Non-pigmented ciliary epithelial cell (primary cell): ENCODE results near the gene SOST.

ENCODE experiments used
- DNase-seq: peaks from one replicate; pipeline ENCODE4 v3.0.0-alpha.2; 2010; ENCODE audit warnings: low read depth

SOST gene

GRCh38 chr17:43741636-43742035 lies 17.0 kb downstream of the SOST start:
- DNase-seq: no peak

GRCh38 chr17:43740541-43740940 lies 18.1 kb downstream of the SOST start:
- DNase-seq: no peak

DNA sequence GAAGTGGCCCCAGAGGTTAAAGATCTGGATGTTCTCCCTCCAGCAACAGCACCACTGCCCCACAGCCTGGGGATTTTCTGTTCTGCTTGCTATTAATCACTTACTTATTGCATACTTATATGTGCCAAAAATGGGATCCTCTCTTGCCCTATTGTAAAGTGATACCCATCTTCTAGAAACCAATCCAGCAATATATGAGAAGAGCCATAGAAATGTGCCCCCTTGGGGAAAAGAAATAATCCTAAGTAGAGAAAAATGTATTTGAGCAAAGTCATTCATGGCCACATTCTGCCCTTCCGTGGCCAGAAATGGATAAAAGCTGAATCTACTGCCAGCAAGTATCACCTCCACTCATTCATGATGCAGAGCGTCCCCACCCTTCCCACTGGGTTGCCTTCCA lies 20.9 kb downstream of the SOST start:
- DNase-seq: no peak

- no peak for DNase-seq
These were observed 22.2 kb downstream of the SOST start for GRCh38 chr17:43736389-43736788.

DNA sequence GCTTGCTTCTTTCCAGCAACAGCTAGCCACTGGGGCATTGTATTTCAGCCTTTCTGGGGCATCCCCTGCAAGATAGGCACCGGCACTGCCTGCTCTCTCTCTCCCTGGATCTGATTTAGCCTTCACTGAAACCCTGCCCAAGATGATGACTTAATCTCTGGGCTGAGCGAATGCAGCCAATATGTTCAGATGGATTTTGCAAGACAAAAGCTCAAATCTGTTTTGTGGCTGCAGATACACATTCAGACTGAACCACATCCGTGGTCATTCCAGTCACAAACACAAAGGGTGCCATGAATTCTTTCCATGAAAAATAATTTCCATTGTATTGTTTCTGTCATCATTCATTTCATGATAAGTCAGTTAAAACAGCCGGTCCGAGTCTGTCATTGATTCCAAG lies 24.2 kb downstream of the SOST start:
- peak; percentile 58 for DNase-seq

- DNase-seq: no peak
These were observed 24.6 kb downstream of the SOST start for GRCh38 chr17:43733956-43734355.

DNA sequence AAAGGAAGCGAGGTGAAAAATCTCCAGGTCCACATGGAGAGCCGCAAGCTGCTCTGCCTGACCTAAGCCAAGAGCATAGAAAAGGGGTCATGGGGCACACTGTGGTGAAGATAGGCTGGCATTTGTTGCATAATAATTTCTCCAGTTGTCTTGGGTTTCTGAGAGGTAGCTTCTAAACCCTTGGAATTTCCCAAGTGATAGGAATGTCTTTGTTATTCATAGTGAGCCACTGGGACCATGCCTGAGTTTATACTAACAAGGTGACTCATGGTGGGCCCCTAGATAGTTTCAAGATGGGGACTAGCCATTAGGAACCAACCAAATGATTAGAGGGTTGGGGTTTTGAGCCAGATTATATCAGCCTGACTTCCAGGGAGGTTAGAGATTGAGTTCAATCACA lies 25.6 kb downstream of the SOST start:
- DNase-seq: peak; percentile 69

DNA sequence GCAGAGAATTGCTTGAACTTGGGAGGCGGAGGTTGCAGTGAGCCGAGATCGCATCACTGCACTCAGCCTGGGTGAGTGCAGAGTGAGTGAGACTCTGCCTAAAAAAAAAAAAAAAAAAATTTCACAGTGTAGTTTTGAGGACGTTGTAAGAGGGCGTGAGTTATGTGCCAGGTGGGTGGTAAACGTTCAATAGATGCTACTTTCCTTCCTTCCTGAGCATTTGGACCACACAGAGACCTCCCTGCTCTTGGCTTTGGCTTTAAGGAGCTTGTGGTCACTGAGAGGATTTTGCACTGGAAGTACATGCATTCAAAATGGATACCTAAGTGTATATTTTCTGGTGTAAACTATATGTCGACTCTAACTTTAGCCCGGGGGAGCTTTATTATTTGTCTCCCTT lies 30.5 kb downstream of the SOST start:
- no peak for DNase-seq

GRCh38 chr17:43723697-43724359 lies 34.8 kb downstream of the SOST start:
- DNase-seq: no peak

- no peak for DNase-seq
These were observed 35.5 kb downstream of the SOST start for GRCh38 chr17:43722870-43723665.

DNA sequence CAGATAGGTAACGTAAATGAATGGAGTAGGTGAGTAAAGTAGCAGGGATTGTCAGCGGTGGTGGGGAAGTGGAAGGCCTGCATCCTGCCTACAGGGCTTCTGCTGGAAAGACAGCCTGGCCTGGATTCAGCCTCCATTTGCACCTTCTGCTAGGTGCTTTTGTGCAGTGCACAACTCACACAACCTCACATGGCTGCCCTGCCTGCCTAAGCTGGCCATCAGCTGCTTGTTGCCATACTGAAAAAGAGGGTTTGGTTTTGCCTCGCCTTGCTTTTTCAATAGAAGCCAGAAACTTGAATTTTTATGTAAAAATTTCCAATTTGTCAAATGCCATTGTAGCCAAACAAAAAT lies 36.3 kb downstream of the SOST start:
- DNase-seq: no peak

DNA sequence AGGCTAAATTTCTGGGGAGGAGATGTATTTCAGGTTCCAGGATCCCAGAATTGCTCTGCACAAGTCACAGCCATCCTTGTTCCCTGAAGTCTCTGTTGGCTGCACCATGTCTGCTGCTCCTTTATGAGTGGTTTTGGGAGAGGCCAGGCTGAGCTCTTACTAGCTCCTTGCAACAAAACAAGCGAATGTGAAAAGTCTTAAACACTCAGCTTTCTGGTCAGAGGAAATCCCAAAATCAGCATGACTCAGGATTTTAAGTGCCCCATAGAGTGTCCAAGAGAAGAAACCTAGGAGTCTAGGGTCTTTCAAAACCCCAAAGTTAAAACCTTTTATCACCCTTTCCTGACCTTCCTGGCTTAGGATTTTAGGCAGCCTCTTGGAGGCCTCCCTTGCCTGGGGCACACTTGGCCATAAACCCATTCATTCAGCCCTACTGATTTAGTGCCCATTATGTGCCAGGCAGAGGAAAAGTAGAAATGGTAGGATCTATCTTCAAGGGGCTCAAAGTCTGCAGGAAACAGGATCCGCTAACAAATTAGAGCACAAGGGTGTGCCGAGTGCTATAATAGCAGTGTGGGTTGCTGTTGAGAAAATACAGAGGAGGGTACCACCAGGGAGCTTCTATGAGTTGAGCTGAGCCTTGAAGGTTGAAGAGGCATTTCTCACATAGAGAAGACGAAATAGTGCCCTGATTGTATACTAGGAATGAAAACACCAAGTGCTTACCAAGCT lies 36.9 kb downstream of the SOST start:
- no peak for DNase-seq

DNA sequence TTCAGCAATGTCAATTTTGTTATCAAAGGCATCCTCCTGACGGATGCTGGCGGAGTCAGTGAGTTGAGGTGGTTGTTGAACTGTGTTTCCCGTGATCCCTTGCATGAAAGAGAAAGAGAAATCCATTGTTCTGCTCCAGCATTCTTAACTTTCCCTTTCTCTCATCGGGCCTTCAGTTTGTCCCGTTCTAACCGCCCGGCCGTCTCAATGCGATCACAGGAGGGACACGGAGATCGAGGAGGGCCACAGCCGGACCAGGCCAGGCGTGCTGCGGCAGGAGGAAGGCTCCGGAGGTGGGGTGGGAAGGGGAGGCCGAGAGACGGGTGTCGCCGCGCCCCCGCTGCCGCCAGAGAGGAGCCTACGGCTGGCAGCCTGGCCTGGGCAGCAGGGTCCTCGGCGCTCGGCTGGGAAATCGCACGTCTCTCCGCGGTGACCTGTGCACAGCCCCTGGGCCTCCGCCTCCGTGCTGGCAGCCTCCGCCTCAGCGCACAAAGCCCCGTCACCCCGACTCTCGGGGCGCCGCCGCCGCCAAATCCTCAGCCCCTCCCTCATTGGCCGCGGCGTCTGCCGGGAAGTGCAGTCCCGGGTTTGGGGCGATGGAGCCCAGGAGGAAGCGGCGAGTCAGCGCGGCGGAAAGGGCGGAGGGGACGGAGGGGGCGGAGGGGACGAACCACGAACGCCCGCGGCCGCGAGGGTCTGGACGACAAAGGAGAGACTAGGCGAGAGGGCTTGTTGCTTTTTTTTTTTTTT lies 38.1 kb downstream of the SOST start:
- DNase-seq: no peak

- no peak for DNase-seq
These were observed 39.0 kb downstream of the SOST start for GRCh38 chr17:43719578-43719977.

DNA sequence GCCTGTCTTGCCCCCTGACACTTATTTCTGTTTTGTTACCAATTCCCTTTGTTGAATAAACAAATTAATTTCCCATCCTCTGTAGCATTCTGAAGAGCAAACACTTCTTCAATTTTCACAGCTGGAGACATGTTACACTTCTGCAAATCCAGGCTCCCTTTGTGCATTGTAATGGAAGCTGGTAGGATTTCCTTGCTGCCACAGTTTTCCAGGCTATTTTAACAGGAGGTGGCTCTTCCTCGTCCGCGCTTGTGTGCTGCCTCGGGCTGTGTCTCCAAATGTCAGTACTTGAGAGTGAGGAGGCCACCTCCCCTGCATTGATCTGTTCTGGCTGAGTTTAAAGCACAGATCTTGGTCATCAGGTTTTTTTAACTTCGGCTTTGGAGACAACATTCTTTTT lies 40.0 kb downstream of the SOST start:
- no peak for DNase-seq

DNA sequence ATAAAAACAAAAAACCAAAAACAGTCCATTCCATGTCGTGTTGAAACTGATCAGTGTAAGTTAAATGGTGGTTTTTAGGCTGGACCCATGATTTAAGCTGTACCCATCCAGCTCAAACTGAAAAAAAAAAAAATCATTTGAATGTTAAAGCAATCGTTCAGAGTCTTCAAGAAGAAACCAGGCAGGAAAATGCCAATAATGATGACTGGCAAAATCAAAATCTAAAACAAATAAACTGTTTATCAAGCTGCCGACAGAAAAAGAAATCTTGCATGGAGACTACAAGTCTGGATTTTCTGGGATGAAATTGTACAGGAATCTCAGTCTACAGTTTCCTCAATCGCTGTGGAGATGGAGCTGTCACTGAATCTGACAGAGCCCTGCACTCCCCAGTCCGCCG lies 40.7 kb downstream of the SOST start:
- DNase-seq: no peak

GRCh38 chr17:43714465-43715149 lies 44.0 kb downstream of the SOST start:
- no peak for DNase-seq

- no peak for DNase-seq
These were observed 45.0 kb downstream of the SOST start for GRCh38 chr17:43713494-43714162.

DNA sequence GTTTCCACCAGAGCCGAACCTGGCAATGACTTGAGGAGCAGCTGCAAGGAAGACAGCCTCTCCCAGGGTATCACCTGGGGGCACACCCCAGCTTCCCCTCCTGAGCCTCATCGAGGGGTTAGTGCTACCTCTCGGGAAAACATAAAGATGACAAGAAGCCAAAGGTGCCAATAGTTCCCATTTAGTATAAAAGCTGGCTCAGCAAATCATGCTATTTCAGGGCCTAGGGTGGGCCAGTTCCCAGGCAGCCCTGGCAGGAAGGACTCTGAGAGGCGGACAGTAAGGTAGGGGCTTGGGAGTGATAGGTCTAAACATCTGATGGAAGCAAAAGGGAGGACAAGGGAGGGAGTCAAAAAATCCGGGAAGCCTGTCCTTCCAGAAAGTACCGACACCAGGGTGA lies 46.2 kb downstream of the SOST start:
- no peak for DNase-seq

- DNase-seq: no peak
These were observed 48.5 kb downstream of the SOST start for GRCh38 chr17:43710101-43710500.

DNA sequence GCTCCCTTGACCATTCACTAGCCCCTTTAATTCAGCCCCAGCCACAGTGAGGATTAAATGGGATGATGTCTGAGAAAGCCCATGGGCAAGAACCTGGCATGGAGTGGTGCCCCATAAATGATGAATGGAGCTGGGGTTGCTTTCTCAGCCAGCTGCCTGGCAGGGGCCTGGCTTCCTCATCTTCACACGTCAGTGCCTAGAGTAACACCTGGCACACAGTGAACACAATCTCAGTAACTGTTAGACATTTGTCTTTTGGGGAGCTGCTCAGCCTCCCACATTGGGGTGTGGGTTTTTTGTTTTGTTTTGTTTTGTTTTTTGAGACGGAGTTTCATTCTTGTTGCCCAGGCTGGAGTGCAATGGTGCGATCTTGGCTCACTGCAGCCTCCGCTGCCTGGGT lies 49.4 kb downstream of the SOST start:
- DNase-seq: no peak
